CD4-positive, alpha-beta T cell (primary cell): ENCODE results near the gene CAMTA1. TPM values are rescaled to one million over a fixed set of nuclear protein-coding genes. Genes with fewer than 3 reads are reported as not detected.

Source experiments
- ATAC-seq: fragments of 200-7000 bp; cut with Tn5 transposase; one replicate; pipeline ENCODE4 v1.10.0; 2022; ENCODE audit warnings: mild to moderate bottlenecking; ENCODE audit not compliant: poor library complexity
- CTCF ChIA-PET: fragments of 350-600 bp; sonication (Branson Sonifier 250); formaldehyde crosslinking; loops from one replicate; lab custom pipeline; 2021; ENCODE audit warnings: antibody characterized with exemption, inconsistent platforms; lab: Charles Lee
- POLR2A ChIA-PET: fragments of 350-600 bp; sonication (Branson Sonifier 250); formaldehyde crosslinking; loops from one replicate; lab custom pipeline; 2021; ENCODE audit warnings: antibody characterized with exemption, inconsistent platforms; lab: Charles Lee
- DNase-seq, 14 experiments: peaks; one replicate each; pipeline ENCODE4 v3.0.0-alpha.2; 2013 to 2020; ENCODE audit warnings: mixed read lengths in 2 of 14
- H3K27ac ChIP-seq, 2 donors: one replicate each; pipeline versions ENCODE4 v1.5.1 to v1.7.0; 2013; ENCODE audit warnings: low read length in 2 of 2, low read depth in 1 of 2, mild to moderate bottlenecking in 1 of 2
- H3K27me3 ChIP-seq, 2 experiments: 1 replicate in 1 of 2; 2 replicates in 1 of 2; pipeline versions ENCODE4 v1.6.1 to v1.7.0; 2013; ENCODE audit warnings: low read length in 2 of 2, control low read depth in 1 of 2, mild to moderate bottlenecking in 1 of 2, moderate library complexity in 1 of 2; ENCODE audit not compliant: insufficient read depth in 2 of 2, control insufficient read depth in 1 of 2
- H3K36me3 ChIP-seq: one replicate; pipeline ENCODE4 v1.6.1; 2013; ENCODE audit warnings: low read length, control low read depth; ENCODE audit not compliant: insufficient read depth
- H3K4me1 ChIP-seq: one replicate; pipeline ENCODE4 v1.6.1; 2013; ENCODE audit warnings: low read length, control low read depth; ENCODE audit not compliant: insufficient read depth
- H3K4me3 ChIP-seq: one replicate; pipeline ENCODE4 v1.5.1; 2013; ENCODE audit warnings: mild to moderate bottlenecking, low read length, moderate library complexity
- H3K9me3 ChIP-seq, 2 experiments: 1 replicate in 1 of 2; 2 replicates in 1 of 2; pipeline versions ENCODE4 v1.6.1 to v1.7.0; 2013; ENCODE audit warnings: low read length in 2 of 2, mild to moderate bottlenecking in 2 of 2, control low read depth in 1 of 2, moderate library complexity in 1 of 2; ENCODE audit not compliant: control insufficient read depth in 1 of 2, insufficient read depth in 1 of 2
- H3K27ac Mint-ChIP-seq: one replicate; pipeline ENCODE4 v1.8.0; 2020; ENCODE audit warnings: mixed read lengths
- H3K27me3 Mint-ChIP-seq: one replicate; pipeline ENCODE4 v1.8.0; 2021; ENCODE audit warnings: mixed read lengths
- H3K36me3 Mint-ChIP-seq: one replicate; pipeline ENCODE4 v1.8.0; 2021; ENCODE audit warnings: low read depth, mixed read lengths
- H3K4me1 Mint-ChIP-seq: one replicate; pipeline ENCODE4 v1.8.0; 2021; ENCODE audit warnings: low read depth, mixed read lengths
- H3K4me3 Mint-ChIP-seq: one replicate; pipeline ENCODE4 v1.8.0; 2020; ENCODE audit warnings: mild to moderate bottlenecking, mixed read lengths
- H3K9me3 Mint-ChIP-seq: one replicate; pipeline ENCODE4 v1.8.0; 2020; ENCODE audit warnings: mixed read lengths
- CTCF ChIP-seq: fragments of 200-600 bp; IDR thresholded peaks from one replicate; pipeline ENCODE4 v1.8.0; 2022; ENCODE audit warnings: antibody characterized with exemption, mild to moderate bottlenecking
- intact Hi-C, 2 experiments: fragments of 100-400 bp; cut with DNase I in 1 of 2; cut with micrococcal nuclease in 1 of 2; formaldehyde crosslinking; loops; one replicate each; pipeline versions ENCODE4 v1.15.1 to v1.9.0; 2023 to 2025; cut with DNase I, micrococcal nuclease
- total RNA-seq, 174 experiments: library from RNA in 2 of 174; stranded (reverse) in 2 of 174; gene quantifications; one replicate each; pipeline ENCODE4 v1.2.3 and lab custom pipeline; 2021 to 2026

The CAMTA1 gene
- total RNA-seq, 2 experiments from 2014 or later: 38.6 to 39.3 TPM

DNA sequence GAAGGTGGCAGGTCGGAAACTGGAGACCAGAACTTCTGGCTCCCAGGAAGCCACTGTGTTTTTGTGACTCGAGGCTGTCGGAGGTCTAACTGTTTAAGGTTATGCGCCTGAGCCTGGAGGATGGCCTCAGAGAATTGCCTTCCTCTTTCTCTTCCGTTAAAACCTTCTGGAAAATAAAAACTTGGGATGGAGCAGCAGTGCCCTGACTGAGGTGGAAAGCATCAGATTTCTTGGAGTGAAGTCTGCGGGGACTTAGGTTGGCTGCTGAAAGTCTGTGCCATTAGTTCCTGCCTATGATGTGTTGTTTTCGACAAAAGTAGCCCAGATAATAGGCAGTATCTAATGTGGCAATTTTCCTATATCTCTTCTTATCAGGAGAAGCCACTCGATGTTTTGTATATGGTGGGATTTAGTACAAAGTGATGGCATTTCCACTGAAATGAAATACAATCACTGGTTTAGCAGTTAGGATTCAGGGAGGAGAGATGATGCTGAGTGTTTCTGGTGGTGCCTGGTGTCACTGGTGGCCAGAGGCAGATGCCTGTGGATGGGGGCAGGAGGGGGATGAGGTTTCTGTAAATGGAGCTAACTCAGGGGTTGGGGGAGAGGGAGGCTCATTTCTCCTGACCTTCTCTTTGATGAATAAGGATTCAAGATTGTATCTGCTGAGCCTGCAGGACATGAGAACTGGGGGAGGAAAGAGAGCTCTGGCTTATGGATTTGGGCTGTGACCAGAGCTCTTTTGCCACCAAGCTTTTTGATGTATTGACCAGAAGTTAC lies 150.8 kb downstream of the CAMTA1 start:
- ChIA-PET POLR2A (no interaction called here), CTCF (no interaction called here)
- intact Hi-C loops: no loop called here
- no peak for ATAC-seq
- Histone ChIP-seq H3K4me1 (no peaks in the 10 kb centered on the region), H3K9me3 (peaks cover 0 to 5% of the 10 kb centered on the region in 2 experiments), H3K36me3 (no peaks in the 10 kb centered on the region), H3K27me3 (peaks cover 22 to 29% of the 10 kb centered on the region in 2 experiments), H3K4me3 (no peak overlapping the region), H3K27ac (no peak overlapping the region)
- Mint-ChIP-seq H3K4me1 (no peaks in the 10 kb centered on the region), H3K4me3 (no peak overlapping the region), H3K27me3 (peaks cover 23% of the 10 kb centered on the region), H3K9me3 (no peaks in the 10 kb centered on the region), H3K27ac (no peak overlapping the region), H3K36me3 (no peaks in the 10 kb centered on the region)
- DNase-seq: no peak
- no peak for TF ChIP-seq CTCF

- H3K27ac ChIP-seq: no peak overlapping the region
- POLR2A ChIA-PET: no interaction called here
- no peak for ATAC-seq
- H3K4me3 Mint-ChIP-seq: no peak overlapping the region
- no peak overlapping the region for H3K4me3 ChIP-seq
- no peaks in the 10 kb centered on the region for H3K36me3 Mint-ChIP-seq
- H3K27me3 ChIP-seq: peaks cover 19 to 29% of the 10 kb centered on the region in 2 experiments
- H3K4me1 ChIP-seq: no peaks in the 10 kb centered on the region
- H3K4me1 Mint-ChIP-seq: no peaks in the 10 kb centered on the region
- peaks cover 0 to 5% of the 10 kb centered on the region in 2 experiments for H3K9me3 ChIP-seq
- intact Hi-C loops: no loop called here
- TF ChIP-seq CTCF: no peak
- H3K36me3 ChIP-seq: no peaks in the 10 kb centered on the region
- DNase-seq: no peak
- H3K27ac Mint-ChIP-seq: no peak overlapping the region
- peaks cover 21% of the 10 kb centered on the region for H3K27me3 Mint-ChIP-seq
- H3K9me3 Mint-ChIP-seq: no peaks in the 10 kb centered on the region
- CTCF ChIA-PET: no interaction called here
These were observed 151.8 kb downstream of the CAMTA1 start for GRCh38 chr1:6937048-6937447.

- no peaks in the 10 kb centered on the region for H3K4me1 Mint-ChIP-seq
- CTCF ChIA-PET: no interaction called here
- TF ChIP-seq CTCF: no peak
- H3K9me3 Mint-ChIP-seq: no peaks in the 10 kb centered on the region
- DNase-seq (no peak), ATAC-seq (no peak)
- H3K27me3 Mint-ChIP-seq: peaks cover 15% of the 10 kb centered on the region
- Histone ChIP-seq H3K27me3 (peaks cover 15 to 16% of the 10 kb centered on the region in 2 experiments), H3K36me3 (no peaks in the 10 kb centered on the region), H3K9me3 (peaks cover 0 to 5% of the 10 kb centered on the region in 2 experiments), H3K4me3 (no peak overlapping the region), H3K4me1 (no peaks in the 10 kb centered on the region), H3K27ac (no peak overlapping the region)
- H3K27ac Mint-ChIP-seq: no peak overlapping the region
- intact Hi-C loops: no loop called here
- POLR2A ChIA-PET: no interaction called here
- H3K4me3 Mint-ChIP-seq: no peak overlapping the region
- no peaks in the 10 kb centered on the region for H3K36me3 Mint-ChIP-seq
These were observed 154.1 kb downstream of the CAMTA1 start for GRCh38 chr1:6939363-6939762.
